Measurements from ENCODE around the gene ABHD1. TPM values are rescaled to one million over a fixed set of nuclear protein-coding genes. Genes with fewer than 3 reads are reported as not detected.
"Not testable (repeated sequence)": the region's sequence is repeated elsewhere in the genome, so short reads cannot be mapped to it uniquely, and the experiment has no call there.

The ABHD1 gene
- total RNA-seq, 1 donor from 2014 or later = not detected

- no peaks in the 10 kb centered on the region for H3K4me1 ChIP-seq
- no peaks in the 10 kb centered on the region for H3K36me3 ChIP-seq
- H3K27ac ChIP-seq = no peak overlapping the region
- TF ChIP-seq POLR2A (IDR thresholded peaks at IDR 0.05) = no peak
- no peak for TF ChIP-seq CTCF (IDR thresholded peaks at IDR 0.05)
- no peak for TF ChIP-seq POLR2AphosphoS5 (IDR thresholded peaks at IDR 0.05; ENCODE audit: insufficient read depth in 1 of 2, low read depth in 1 of 2)
- DNase-seq (ENCODE audit: extremely low spot score in 2 of 2) = no peak
- H3K4me3 ChIP-seq = no peak overlapping the region
- H3K9me3 ChIP-seq = no peaks in the 10 kb centered on the region
- intact Hi-C loops (cut with DNase I) = no loop called here
- H3K27me3 ChIP-seq = no peaks in the 10 kb centered on the region
Measured at GRCh38 chr2:27174638-27175037, 51.0 kb downstream of the ABHD1 start.

GRCh38 chr2:27175330-27175729 is 51.7 kb downstream of the ABHD1 start:
- Histone ChIP-seq H3K4me1 (no peaks in the 10 kb centered on the region), H3K27me3 (no peaks in the 10 kb centered on the region), H3K27ac (no peak overlapping the region), H3K9me3 (no peaks in the 10 kb centered on the region), H3K4me3 (no peak overlapping the region), H3K36me3 (no peaks in the 10 kb centered on the region)
- intact Hi-C loops (cut with DNase I) = no loop called here
- TF ChIP-seq CTCF (IDR thresholded peaks at IDR 0.05) (no peak), POLR2AphosphoS5 (IDR thresholded peaks at IDR 0.05; ENCODE audit: insufficient read depth in 1 of 2, low read depth in 1 of 2) (no peak), POLR2A (IDR thresholded peaks at IDR 0.05) (no peak)
- DNase-seq (ENCODE audit: extremely low spot score in 2 of 2) = no peak

GRCh38 chr2:27175781-27176180 is 52.2 kb downstream of the ABHD1 start:
- H3K27me3 ChIP-seq; DNase-seq (ENCODE audit: extremely low spot score in 2 of 2); H3K27ac ChIP-seq; intact Hi-C loops (cut with DNase I); H3K4me1 ChIP-seq; H3K4me3 ChIP-seq; H3K36me3 ChIP-seq; H3K9me3 ChIP-seq: not testable (repeated sequence)

GRCh38 chr2:27177441-27178351 is 54.1 kb downstream of the ABHD1 start:
- no peak overlapping the region for H3K27ac ChIP-seq
- no peaks in the 10 kb centered on the region for H3K9me3 ChIP-seq
- no peak overlapping the region for H3K4me3 ChIP-seq
- DNase-seq (ENCODE audit: extremely low spot score in 2 of 2) = no peak
- intact Hi-C loops (cut with DNase I) = no loop called here
- no peaks in the 10 kb centered on the region for H3K27me3 ChIP-seq
- no peak for TF ChIP-seq CTCF (IDR thresholded peaks at IDR 0.05)
- no peak for TF ChIP-seq POLR2AphosphoS5 (IDR thresholded peaks at IDR 0.05; ENCODE audit: insufficient read depth in 1 of 2, low read depth in 1 of 2)
- no peak for TF ChIP-seq POLR2A (IDR thresholded peaks at IDR 0.05)
- no peaks in the 10 kb centered on the region for H3K4me1 ChIP-seq
- H3K36me3 ChIP-seq = no peaks in the 10 kb centered on the region

- Histone ChIP-seq H3K27ac (no peak overlapping the region), H3K4me3 (no peak overlapping the region), H3K9me3 (no peaks in the 10 kb centered on the region), H3K36me3 (no peaks in the 10 kb centered on the region), H3K4me1 (no peaks in the 10 kb centered on the region), H3K27me3 (no peaks in the 10 kb centered on the region)
- DNase-seq (ENCODE audit: extremely low spot score in 2 of 2) = no peak
- TF ChIP-seq CTCF (IDR thresholded peaks at IDR 0.05) (no peak), POLR2A (IDR thresholded peaks at IDR 0.05) (no peak), POLR2AphosphoS5 (IDR thresholded peaks at IDR 0.05; ENCODE audit: insufficient read depth in 1 of 2, low read depth in 1 of 2) (no peak)
- intact Hi-C loops (cut with DNase I) = no loop called here
Measured at GRCh38 chr2:27178469-27178868, 54.9 kb downstream of the ABHD1 start.

Measured in vagina (tissue), 2 donors.